K562 (cell line): Measurements from ENCODE around the gene LST1. TPM values are rescaled to one million over a fixed set of nuclear protein-coding genes. Genes with fewer than 3 reads are reported as not detected.

Experiments used
- BACH1 ChIP-seq: fragments of 200-800 bp; sonication (Bioruptor generic); IDR thresholded peaks from 2 replicates; pipeline ENCODE4 v1.6.1; 2016; ENCODE audit warnings: missing genetic modification characterization, missing compliant biosample characterization
- C11orf30 ChIP-seq: fragments of 450-650 bp; IDR thresholded peaks from 2 replicates; pipeline ENCODE4 v1.6.1; 2016; ENCODE audit warnings: low read depth, mild to moderate bottlenecking
- CEBPB ChIP-seq: fragments of 450-650 bp; IDR thresholded peaks from 2 replicates; pipeline ENCODE4 v1.6.1; 2016; ENCODE audit warnings: missing genetic modification characterization, missing compliant biosample characterization
- CHD1 ChIP-seq: fragments of 200-600 bp; sonication (generic); IDR thresholded peaks from one replicate; pipeline ENCODE4 v1.6.1; 2012; ENCODE audit warnings: mild to moderate bottlenecking, moderate library complexity, low read length, inconsistent platforms
- CXXC5 ChIP-seq: fragments of 250-450 bp; sonication (Bioruptor Pico); IDR thresholded peaks from 2 replicates; pipeline ENCODE4 v1.8.0; 2022; ENCODE audit warnings: inconsistent platforms, mild to moderate bottlenecking, moderate library complexity
- ETV6 ChIP-seq, 3 experiments: fragments of 150-350 bp in 1 of 3; sonication (generic) in 1 of 3; formaldehyde crosslinking in 1 of 3; IDR thresholded peaks; 2 replicates each; pipeline versions ENCODE4 v1.6.1 to v1.8.0; 2014 to 2022; ENCODE audit warnings: borderline replicate concordance in 2 of 3, low read depth in 2 of 3, antibody characterized with exemption in 1 of 3, low read length in 1 of 3, mild to moderate bottlenecking in 1 of 3, missing genetic modification reagents in 1 of 3
- GABPB2 ChIP-seq: fragments of 250-450 bp; sonication (Bioruptor Pico); conservative IDR thresholded peaks from 2 replicates; pipeline ENCODE4 v1.5.1; 2021; ENCODE audit warnings: mild to moderate bottlenecking
- LEF1 ChIP-seq: fragments of 450-650 bp; IDR thresholded peaks from 2 replicates; pipeline ENCODE4 v1.6.1; 2016; ENCODE audit warnings: mild to moderate bottlenecking
- MYNN ChIP-seq, 2 experiments: sonication (generic); formaldehyde crosslinking in 1 of 2; IDR thresholded peaks; 2 replicates each; pipeline versions ENCODE4 v1.5.0 to v1.6.1; 2016 to 2020; ENCODE audit warnings: antibody characterized with exemption in 1 of 2, missing genetic modification reagents in 1 of 2
- NCOR1 ChIP-seq: fragments of 450-650 bp; IDR thresholded peaks from 2 replicates; pipeline ENCODE4 v1.6.1; 2016; ENCODE audit warnings: mild to moderate bottlenecking, moderate library complexity
- NELFE ChIP-seq: IDR thresholded peaks from 2 replicates; pipeline ENCODE4 v1.6.1; 2011; ENCODE audit warnings: mild to moderate bottlenecking; ENCODE audit not compliant: insufficient read depth, insufficient read length
- SMARCE1 ChIP-seq: fragments of 450-650 bp; IDR thresholded peaks from 2 replicates; pipeline ENCODE4 v1.7.1; 2016; ENCODE audit warnings: mild to moderate bottlenecking
- ZFPM2 ChIP-seq: fragments of 250-450 bp; sonication (Bioruptor Pico); IDR thresholded peaks from 2 replicates; pipeline ENCODE4 v1.5.1; 2022; ENCODE audit warnings: mild to moderate bottlenecking
- ZNF584 ChIP-seq: fragments of 200-800 bp; sonication (Bioruptor generic); IDR thresholded peaks from 2 replicates; pipeline ENCODE4 v1.6.1; 2016; ENCODE audit warnings: low read depth, mild to moderate bottlenecking, missing genetic modification characterization, missing compliant biosample characterization
- polyA plus RNA-seq, 8 experiments: library from polyadenylated mRNA; depleted of rRNA in 4 of 8; stranded (reverse) in 5 of 8; unstranded in 3 of 8; fragments of >200 nt; fragmentation: Nextera tagmentation in 2 of 8; fragmentation: Illumina TruSeq in 1 of 8; extraction: Ambion mirVana in 2 of 8; extraction: Trizol in 1 of 8; gene quantifications; 2 replicates each; pipeline versions ENCODE4 v1.2.1 to v1.2.3, GENCODE V29; 2011 to 2014; ENCODE audit warnings: inconsistent platforms in 1 of 8, missing spikeins in 1 of 8
- total RNA-seq, 7 experiments: library from RNA; depleted of rRNA in 6 of 7; stranded (reverse); fragments of >200 nt in 6 of 7; fragmentation: Illumina TruSeq in 2 of 7; extraction: Trizol in 2 of 7; gene quantifications; 2 replicates each; pipeline versions ENCODE4 v1.2.1 to v1.2.3, GENCODE V29; 2011 to 2021; ENCODE audit warnings: low replicate concordance in 1 of 7
- TF ChIP-seq, protein P1 (sequence below), 2 experiments: fragments of 450-650 bp; IDR thresholded peaks; 2 replicates each; pipeline ENCODE4 v1.6.1; 2018; ENCODE audit warnings: mild to moderate bottlenecking in 2 of 2, low read depth in 1 of 2; ENCODE audit not compliant: partially characterized antibody in 2 of 2
- TF ChIP-seq, protein P2 (sequence below): fragments of 450-650 bp; IDR thresholded peaks from 2 replicates; pipeline ENCODE4 v1.6.1; 2016; ENCODE audit warnings: borderline replicate concordance
- TF ChIP-seq, protein P3 (sequence below): fragments of 450-650 bp; IDR thresholded peaks from 2 replicates; pipeline ENCODE4 v1.6.1; 2016; ENCODE audit warnings: missing biosample characterization, missing genetic modification characterization
- TF ChIP-seq, protein P4 (sequence below), 2 experiments: fragments of 450-650 bp; IDR thresholded peaks; 2 replicates each; pipeline ENCODE4 v1.6.1; 2016

Gene LST1
- total and polyA plus RNA-seq, 9 of the 15 experiments (the other 6 are each of a cell fraction or from before 2014, with no cell fraction given): 0.82 to 7.8 (median 1.7) TPM

DNA sequence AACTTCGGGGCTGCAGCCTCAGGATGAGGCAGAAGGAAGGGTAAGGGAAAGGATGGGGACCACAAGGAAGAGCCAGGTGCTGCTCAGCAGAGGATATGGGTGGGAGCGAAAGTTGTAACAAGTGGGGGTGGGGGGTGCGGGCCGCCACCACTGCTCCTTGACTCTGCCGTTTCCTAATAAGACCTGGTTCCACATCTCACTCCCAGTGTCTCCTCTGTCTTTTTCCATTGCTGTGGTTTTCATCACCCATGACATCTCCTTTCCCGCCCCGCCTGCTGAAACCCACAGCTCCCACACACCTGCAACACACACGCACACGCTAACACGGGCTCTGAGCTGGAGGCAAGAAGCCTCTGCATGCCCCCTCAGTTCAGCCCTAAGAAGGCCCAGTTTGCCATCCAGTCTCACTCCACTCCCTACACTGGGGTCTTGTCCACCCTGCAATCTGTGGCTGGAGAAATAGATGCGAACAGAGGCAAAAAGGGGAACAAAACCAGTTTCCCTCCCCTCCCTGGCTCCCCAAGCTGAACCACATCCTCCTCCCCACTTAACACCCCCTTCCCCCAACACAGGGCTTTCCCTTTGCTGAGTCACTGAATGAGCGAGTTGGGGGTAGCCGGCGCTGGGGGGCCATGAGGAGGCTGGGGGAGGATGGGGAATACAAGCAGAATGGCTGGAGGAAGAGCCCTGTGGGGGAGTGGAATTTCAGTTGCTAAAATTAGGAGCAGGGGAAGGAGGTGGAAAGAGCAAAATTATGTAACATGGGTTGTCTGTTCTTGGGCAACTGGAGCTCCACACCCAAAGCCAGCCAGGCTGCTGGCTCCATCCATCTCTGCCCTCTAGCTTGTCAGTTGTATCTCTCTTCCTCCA lies 27.2 kb upstream of the LST1 start (continued):
- TF ChIP-seq, protein P1, sequence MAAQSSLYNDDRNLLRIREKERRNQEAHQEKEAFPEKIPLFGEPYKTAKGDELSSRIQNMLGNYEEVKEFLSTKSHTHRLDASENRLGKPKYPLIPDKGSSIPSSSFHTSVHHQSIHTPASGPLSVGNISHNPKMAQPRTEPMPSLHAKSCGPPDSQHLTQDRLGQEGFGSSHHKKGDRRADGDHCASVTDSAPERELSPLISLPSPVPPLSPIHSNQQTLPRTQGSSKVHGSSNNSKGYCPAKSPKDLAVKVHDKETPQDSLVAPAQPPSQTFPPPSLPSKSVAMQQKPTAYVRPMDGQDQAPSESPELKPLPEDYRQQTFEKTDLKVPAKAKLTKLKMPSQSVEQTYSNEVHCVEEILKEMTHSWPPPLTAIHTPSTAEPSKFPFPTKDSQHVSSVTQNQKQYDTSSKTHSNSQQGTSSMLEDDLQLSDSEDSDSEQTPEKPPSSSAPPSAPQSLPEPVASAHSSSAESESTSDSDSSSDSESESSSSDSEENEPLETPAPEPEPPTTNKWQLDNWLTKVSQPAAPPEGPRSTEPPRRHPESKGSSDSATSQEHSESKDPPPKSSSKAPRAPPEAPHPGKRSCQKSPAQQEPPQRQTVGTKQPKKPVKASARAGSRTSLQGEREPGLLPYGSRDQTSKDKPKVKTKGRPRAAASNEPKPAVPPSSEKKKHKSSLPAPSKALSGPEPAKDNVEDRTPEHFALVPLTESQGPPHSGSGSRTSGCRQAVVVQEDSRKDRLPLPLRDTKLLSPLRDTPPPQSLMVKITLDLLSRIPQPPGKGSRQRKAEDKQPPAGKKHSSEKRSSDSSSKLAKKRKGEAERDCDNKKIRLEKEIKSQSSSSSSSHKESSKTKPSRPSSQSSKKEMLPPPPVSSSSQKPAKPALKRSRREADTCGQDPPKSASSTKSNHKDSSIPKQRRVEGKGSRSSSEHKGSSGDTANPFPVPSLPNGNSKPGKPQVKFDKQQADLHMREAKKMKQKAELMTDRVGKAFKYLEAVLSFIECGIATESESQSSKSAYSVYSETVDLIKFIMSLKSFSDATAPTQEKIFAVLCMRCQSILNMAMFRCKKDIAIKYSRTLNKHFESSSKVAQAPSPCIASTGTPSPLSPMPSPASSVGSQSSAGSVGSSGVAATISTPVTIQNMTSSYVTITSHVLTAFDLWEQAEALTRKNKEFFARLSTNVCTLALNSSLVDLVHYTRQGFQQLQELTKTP (IDR thresholded peaks at IDR 0.05; ENCODE audit: low read depth in 1 of 2, partially characterized antibody in 2 of 2): peak in 1 of 2 experiments; percentile 38
- no peak for TF ChIP-seq NELFE
- TF ChIP-seq, protein P2, sequence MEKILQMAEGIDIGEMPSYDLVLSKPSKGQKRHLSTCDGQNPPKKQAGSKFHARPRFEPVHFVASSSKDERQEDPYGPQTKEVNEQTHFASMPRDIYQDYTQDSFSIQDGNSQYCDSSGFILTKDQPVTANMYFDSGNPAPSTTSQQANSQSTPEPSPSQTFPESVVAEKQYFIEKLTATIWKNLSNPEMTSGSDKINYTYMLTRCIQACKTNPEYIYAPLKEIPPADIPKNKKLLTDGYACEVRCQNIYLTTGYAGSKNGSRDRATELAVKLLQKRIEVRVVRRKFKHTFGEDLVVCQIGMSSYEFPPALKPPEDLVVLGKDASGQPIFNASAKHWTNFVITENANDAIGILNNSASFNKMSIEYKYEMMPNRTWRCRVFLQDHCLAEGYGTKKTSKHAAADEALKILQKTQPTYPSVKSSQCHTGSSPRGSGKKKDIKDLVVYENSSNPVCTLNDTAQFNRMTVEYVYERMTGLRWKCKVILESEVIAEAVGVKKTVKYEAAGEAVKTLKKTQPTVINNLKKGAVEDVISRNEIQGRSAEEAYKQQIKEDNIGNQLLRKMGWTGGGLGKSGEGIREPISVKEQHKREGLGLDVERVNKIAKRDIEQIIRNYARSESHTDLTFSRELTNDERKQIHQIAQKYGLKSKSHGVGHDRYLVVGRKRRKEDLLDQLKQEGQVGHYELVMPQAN: no peak
- TF ChIP-seq GABPB2 (CRISPR knock-in tag): no peak
- TF ChIP-seq ZFPM2 (CRISPR knock-in tag): no peak
- TF ChIP-seq CHD1: no peak
- TF ChIP-seq BACH1 (tag): peak; percentile 95
- TF ChIP-seq ZNF584: peak; percentile 93
- TF ChIP-seq C11orf30: peak; percentile 82
- TF ChIP-seq MYNN (IDR thresholded peaks at IDR 0.05): peak; percentile 52; the same call in 1 of the 2 replicates
- TF ChIP-seq MYNN (CRISPR knock-in tag; IDR thresholded peaks at IDR 0.05): no peak
- peak; percentile 17; the same call in 1 of the 2 replicates for TF ChIP-seq CXXC5 (CRISPR knock-in tag)
- peak; percentile 61 for TF ChIP-seq CEBPB (tag)
- TF ChIP-seq, protein P3, sequence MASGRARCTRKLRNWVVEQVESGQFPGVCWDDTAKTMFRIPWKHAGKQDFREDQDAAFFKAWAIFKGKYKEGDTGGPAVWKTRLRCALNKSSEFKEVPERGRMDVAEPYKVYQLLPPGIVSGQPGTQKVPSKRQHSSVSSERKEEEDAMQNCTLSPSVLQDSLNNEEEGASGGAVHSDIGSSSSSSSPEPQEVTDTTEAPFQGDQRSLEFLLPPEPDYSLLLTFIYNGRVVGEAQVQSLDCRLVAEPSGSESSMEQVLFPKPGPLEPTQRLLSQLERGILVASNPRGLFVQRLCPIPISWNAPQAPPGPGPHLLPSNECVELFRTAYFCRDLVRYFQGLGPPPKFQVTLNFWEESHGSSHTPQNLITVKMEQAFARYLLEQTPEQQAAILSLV (tag): no peak
- peak; percentile 68 for TF ChIP-seq NCOR1
- peak in 1 of 2 experiments; percentile 51; a peak in 1 of 4 replicates for TF ChIP-seq ETV6 (IDR thresholded peaks at IDR 0.05; ENCODE audit: borderline replicate concordance in 1 of 2, low read depth in 2 of 2, low read length in 1 of 2)
- TF ChIP-seq ETV6 (CRISPR knock-in tag; IDR thresholded peaks at IDR 0.05; ENCODE audit: borderline replicate concordance): no peak
- peak; percentile 82 for TF ChIP-seq LEF1
- TF ChIP-seq, protein P4, sequence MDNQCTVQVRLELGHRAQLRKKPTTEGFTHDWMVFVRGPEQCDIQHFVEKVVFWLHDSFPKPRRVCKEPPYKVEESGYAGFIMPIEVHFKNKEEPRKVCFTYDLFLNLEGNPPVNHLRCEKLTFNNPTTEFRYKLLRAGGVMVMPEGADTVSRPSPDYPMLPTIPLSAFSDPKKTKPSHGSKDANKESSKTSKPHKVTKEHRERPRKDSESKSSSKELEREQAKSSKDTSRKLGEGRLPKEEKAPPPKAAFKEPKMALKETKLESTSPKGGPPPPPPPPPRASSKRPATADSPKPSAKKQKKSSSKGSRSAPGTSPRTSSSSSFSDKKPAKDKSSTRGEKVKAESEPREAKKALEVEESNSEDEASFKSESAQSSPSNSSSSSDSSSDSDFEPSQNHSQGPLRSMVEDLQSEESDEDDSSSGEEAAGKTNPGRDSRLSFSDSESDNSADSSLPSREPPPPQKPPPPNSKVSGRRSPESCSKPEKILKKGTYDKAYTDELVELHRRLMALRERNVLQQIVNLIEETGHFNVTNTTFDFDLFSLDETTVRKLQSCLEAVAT (IDR thresholded peaks at IDR 0.05): no peak
- peak; percentile 86 for TF ChIP-seq SMARCE1
